ENCODE results near the gene CASTOR1.

GRCh38 chr22:30294066-30294465 lies 4.8 kb upstream of the CASTOR1 start:
- TF ChIP-seq, protein P1, sequence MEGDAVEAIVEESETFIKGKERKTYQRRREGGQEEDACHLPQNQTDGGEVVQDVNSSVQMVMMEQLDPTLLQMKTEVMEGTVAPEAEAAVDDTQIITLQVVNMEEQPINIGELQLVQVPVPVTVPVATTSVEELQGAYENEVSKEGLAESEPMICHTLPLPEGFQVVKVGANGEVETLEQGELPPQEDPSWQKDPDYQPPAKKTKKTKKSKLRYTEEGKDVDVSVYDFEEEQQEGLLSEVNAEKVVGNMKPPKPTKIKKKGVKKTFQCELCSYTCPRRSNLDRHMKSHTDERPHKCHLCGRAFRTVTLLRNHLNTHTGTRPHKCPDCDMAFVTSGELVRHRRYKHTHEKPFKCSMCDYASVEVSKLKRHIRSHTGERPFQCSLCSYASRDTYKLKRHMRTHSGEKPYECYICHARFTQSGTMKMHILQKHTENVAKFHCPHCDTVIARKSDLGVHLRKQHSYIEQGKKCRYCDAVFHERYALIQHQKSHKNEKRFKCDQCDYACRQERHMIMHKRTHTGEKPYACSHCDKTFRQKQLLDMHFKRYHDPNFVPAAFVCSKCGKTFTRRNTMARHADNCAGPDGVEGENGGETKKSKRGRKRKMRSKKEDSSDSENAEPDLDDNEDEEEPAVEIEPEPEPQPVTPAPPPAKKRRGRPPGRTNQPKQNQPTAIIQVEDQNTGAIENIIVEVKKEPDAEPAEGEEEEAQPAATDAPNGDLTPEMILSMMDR (conservative IDR thresholded peaks at IDR 0.05; ENCODE audit: low read length) = no peak
- TF ChIP-seq EZH2phosphoT487 (IDR thresholded peaks at IDR 0.05; ENCODE audit: borderline replicate concordance, low read depth, low read length) = no peak

All from OCI-LY7 (cell line).